ENCODE results near the gene PTPRE. TPM values are rescaled to one million over a fixed set of nuclear protein-coding genes. Genes with fewer than 3 reads are reported as not detected.

The PTPRE gene
- total RNA-seq, 1 donor from 2014 or later, result 2.4 TPM

DNA sequence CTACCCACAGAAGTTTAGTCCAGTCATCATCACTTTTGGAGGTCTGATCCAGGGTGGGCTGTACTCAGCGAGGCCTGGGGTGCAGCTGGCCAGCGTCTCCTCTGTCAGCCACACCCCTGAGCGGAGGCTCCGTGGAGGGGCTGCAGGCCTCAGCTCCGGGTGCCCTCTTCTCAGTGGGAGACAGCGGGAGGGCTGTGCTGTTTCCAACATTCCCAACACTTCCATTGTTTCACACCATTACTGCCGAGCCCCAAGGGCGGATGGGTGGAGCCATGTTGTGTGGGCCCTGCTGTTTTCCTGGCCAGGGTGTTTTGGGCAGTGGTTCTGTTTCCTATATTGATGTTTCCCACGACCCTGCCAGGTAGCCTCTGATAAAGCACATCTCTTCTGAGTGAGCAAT, 124.3 kb downstream of the PTPRE start:
- Mint-ChIP-seq H3K36me3 (ENCODE audit: insufficient read depth) (no peaks in the 10 kb centered on the region), H3K9me3 (ENCODE audit: low read depth) (no peaks in the 10 kb centered on the region), H3K4me1 (ENCODE audit: low read depth) (peaks cover 7% of the 10 kb centered on the region), H3K4me3 (ENCODE audit: low read depth) (no peak overlapping the region), H3K27ac (no peak overlapping the region), H3K27me3 (peaks cover 15% of the 10 kb centered on the region)
- no peak for DNase-seq (ENCODE audit: low spot score, unreplicated experiment)
- TF ChIP-seq, protein P1, sequence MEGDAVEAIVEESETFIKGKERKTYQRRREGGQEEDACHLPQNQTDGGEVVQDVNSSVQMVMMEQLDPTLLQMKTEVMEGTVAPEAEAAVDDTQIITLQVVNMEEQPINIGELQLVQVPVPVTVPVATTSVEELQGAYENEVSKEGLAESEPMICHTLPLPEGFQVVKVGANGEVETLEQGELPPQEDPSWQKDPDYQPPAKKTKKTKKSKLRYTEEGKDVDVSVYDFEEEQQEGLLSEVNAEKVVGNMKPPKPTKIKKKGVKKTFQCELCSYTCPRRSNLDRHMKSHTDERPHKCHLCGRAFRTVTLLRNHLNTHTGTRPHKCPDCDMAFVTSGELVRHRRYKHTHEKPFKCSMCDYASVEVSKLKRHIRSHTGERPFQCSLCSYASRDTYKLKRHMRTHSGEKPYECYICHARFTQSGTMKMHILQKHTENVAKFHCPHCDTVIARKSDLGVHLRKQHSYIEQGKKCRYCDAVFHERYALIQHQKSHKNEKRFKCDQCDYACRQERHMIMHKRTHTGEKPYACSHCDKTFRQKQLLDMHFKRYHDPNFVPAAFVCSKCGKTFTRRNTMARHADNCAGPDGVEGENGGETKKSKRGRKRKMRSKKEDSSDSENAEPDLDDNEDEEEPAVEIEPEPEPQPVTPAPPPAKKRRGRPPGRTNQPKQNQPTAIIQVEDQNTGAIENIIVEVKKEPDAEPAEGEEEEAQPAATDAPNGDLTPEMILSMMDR (IDR thresholded peaks at IDR 0.05; ENCODE audit: unreplicated experiment), result no peak

DNA sequence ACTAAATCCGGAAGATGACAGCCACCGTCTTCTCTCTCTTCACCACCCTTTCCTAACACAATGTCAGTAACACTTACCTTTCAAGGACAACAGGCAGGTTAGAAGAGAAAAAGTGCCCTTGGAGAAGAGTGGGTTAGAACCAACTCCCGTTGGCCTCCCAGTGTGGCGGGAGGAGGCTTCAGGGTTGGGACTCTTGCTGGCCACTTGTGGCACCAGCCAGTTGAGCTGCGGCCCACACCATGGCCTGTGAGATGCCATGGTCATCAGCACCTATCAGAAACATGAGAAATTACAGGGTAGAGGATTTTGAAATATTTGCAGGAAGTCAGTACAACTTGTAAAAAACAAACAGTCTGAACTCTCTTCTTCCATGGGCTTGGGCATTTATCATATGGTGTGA, 125.6 kb downstream of the PTPRE start:
- H3K4me3 Mint-ChIP-seq (ENCODE audit: low read depth), result no peak overlapping the region
- H3K27ac Mint-ChIP-seq, result no peak overlapping the region
- TF ChIP-seq, protein P1 (IDR thresholded peaks at IDR 0.05; ENCODE audit: unreplicated experiment), result no peak
- peaks cover 3% of the 10 kb centered on the region for H3K4me1 Mint-ChIP-seq (ENCODE audit: low read depth)
- no peaks in the 10 kb centered on the region for H3K36me3 Mint-ChIP-seq (ENCODE audit: insufficient read depth)
- H3K9me3 Mint-ChIP-seq (ENCODE audit: low read depth), result no peaks in the 10 kb centered on the region
- no peak for DNase-seq (ENCODE audit: low spot score, unreplicated experiment)
- peaks cover 20% of the 10 kb centered on the region for H3K27me3 Mint-ChIP-seq

GRCh38 chr10:128035557-128035973, 128.7 kb downstream of the PTPRE start:
- DNase-seq (ENCODE audit: low spot score, unreplicated experiment), result peak; percentile 41
- Mint-ChIP-seq H3K4me3 (ENCODE audit: low read depth) (no peak overlapping the region), H3K9me3 (ENCODE audit: low read depth) (no peaks in the 10 kb centered on the region), H3K27ac (no peak overlapping the region), H3K27me3 (peaks cover 13% of the 10 kb centered on the region), H3K36me3 (ENCODE audit: insufficient read depth) (no peaks in the 10 kb centered on the region), H3K4me1 (ENCODE audit: low read depth) (peaks cover 2% of the 10 kb centered on the region)
- TF ChIP-seq, protein P1 (IDR thresholded peaks at IDR 0.05; ENCODE audit: unreplicated experiment), result peak; percentile 62

DNA sequence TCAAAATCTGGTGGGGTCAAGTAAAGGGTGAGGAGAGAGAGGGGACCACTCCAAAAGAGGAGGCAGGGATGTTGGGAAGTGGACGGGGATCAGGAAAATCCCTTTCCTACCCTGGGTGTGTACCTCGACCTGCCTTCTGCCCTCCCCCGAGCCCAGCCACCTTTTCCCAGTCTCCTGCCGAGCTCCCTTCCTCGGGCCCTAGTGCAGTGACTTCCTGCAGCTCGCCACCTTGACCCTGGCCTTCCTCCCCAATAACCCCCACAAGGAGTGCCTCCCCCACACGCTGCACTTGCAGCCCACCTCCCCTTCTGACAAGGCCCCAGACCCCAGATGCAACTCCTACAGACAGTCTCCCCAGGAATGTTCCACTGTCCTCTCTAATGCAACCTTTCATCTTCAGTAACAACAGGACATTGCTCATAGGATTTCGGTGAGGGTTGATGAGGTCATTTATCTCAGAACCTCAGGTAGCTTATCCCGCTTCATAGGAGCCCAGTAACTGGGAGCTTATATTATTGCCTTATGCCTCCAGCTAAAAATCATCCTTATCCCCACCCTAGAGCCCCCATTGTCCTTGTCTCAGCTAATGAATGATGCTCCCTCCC, 129.2 kb downstream of the PTPRE start:
- DNase-seq (ENCODE audit: low spot score, unreplicated experiment), result no peak
- H3K4me3 Mint-ChIP-seq (ENCODE audit: low read depth), result no peak overlapping the region
- H3K4me1 Mint-ChIP-seq (ENCODE audit: low read depth), result peaks cover 2% of the 10 kb centered on the region
- no peaks in the 10 kb centered on the region for H3K36me3 Mint-ChIP-seq (ENCODE audit: insufficient read depth)
- no peak overlapping the region for H3K27ac Mint-ChIP-seq
- TF ChIP-seq, protein P1 (IDR thresholded peaks at IDR 0.05; ENCODE audit: unreplicated experiment), result no peak
- H3K9me3 Mint-ChIP-seq (ENCODE audit: low read depth), result no peaks in the 10 kb centered on the region
- peaks cover 13% of the 10 kb centered on the region for H3K27me3 Mint-ChIP-seq

- Mint-ChIP-seq H3K27ac (no peak overlapping the region), H3K36me3 (ENCODE audit: insufficient read depth) (no peaks in the 10 kb centered on the region), H3K4me3 (ENCODE audit: low read depth) (no peak overlapping the region), H3K4me1 (ENCODE audit: low read depth) (no peaks in the 10 kb centered on the region), H3K27me3 (peaks cover 16% of the 10 kb centered on the region), H3K9me3 (ENCODE audit: low read depth) (no peaks in the 10 kb centered on the region)
- DNase-seq (ENCODE audit: low spot score, unreplicated experiment), result no peak
- TF ChIP-seq, protein P1 (IDR thresholded peaks at IDR 0.05; ENCODE audit: unreplicated experiment), result no peak
These were observed 130.0 kb downstream of the PTPRE start for GRCh38 chr10:128036746-128037543.

Measured in progenitor cell of endocrine pancreas (in vitro differentiated cells).